Occipital lobe (tissue), 2 donors: Measurements from ENCODE around the gene DERL2. TPM values are rescaled to one million over a fixed set of nuclear protein-coding genes. Genes with fewer than 3 reads are reported as not detected.
A peak's percentile ranks its signal among the peaks of the same experiment; 100 is the strongest.

Experiments
- DNase-seq: peaks from one replicate; lab custom pipeline; 2025; lab: John Stamatoyannopoulos, UW
- total RNA-seq: library from RNA; depleted of rRNA; stranded (reverse); fragments of >200 nt; gene quantifications from one replicate; pipeline ENCODE4 v1.2.3, GENCODE V29; 2014

The DERL2 gene
- total RNA-seq, 1 donor from 2014 or later: 56.3 TPM

DNA sequence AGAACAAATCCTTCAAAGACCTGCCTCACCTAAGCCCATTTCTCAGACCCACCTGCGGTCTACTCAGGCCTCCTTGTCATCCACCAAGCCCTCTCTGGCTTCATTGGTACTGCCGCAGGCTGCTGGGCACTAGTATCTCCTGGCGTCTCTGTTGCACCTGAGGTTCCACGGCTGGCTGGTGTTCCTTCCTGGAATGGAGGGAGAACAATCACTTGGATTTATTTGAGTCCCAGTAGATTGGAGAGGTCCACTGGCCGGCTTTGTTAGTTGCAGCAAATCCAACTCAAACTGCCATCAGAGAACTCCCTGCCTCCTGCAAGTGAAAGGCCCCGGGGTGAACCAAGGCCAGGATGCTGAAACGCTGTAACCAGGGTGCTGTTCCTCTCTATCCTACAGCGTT lies 15.7 kb upstream of the DERL2 start:
- no peak for DNase-seq

DNA sequence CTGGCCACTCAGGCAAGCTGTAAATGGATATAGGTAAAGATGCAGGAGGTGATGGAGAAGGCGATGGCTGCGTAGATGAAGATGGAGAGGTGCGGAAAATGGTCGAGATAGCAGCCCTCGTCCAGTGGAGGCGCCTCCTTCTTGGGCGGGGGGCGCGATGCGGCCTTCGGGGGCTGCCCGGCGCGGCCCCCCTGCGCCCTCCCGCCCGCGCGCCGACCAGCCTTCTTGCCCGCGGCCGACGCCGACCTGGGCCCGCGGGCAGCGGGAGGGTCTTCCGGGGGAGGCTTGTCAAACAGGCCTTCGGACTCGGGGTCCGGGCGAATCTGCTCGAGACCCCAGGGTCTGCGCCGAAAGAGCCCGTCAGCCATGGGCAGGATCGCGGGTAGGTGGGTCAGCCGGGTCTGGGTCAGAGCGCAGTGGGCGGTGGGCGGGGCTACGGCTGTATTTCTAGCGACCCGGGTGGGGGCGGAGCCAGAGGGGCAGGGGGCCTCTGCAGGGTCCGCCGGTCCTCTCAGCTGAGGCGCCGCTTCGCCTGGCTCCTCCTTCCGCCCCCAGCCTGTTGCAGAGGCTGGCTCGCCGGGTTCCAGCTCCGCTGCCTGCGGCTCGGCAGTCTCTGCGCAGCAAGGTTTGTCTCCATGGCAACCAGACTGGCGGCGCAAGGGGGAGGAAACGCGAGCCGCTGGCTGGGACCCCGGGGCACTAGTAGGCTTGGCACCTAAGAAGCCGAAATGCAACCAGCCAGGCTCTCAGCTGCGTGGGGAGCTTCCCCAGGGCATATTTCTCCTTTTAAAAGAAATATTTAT lies 14.8 kb upstream of the DERL2 start:
- peak; percentile 88 for DNase-seq

DNA sequence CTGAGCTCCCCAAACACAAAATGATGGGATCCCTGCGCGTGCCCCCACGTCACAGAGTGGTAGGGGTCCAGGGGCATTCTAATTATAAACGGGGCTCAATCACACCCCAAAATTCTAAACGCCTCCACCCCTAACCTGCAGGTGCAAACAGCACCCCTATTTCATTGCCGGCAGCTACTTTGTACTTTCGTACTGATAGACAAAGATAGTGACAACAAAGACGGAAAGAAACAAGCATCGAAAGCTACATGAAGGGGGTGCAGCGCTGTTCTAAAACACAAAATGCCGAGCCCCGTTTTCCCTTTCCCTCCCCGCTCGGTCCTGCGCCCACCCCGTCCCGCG lies 14.2 kb upstream of the DERL2 start:
- DNase-seq: no peak

DNA sequence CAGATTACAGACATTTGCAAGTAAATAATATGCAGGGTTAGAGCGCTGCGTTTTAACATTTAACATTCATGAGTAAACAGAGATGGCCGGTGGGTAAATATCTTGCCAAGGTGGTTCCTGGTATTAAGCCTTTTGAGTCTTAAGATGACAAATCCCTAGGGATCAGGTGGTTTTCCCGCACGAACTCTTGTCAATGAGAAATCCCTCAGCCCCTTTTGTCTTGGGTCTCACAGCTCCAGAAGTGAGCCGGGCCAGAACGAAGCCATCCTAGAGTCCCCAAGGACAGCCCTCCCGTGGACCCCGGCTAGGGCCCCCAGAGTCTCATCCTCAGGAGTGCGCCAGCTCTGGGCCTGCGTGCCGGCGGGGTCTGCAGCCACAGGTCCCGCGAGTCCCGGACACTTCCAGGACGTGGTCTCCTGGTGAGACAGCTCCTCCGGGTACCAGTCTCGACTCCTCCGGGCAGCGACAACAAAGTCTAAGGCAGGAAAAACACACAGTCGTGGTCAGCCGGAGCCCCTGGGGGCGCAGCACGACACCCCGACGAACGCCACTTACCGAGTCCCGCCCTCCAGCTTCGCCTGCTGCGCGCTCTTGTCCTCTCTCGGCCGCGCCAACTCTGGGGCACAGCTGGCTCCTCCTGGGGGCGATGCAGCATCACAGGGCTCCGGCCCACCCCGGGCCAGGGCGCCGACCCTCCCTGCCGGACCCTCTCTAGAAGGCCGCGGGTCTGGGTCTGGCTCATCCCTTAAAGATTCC lies 13.7 kb upstream of the DERL2 start:
- DNase-seq: peak; percentile 28

DNA sequence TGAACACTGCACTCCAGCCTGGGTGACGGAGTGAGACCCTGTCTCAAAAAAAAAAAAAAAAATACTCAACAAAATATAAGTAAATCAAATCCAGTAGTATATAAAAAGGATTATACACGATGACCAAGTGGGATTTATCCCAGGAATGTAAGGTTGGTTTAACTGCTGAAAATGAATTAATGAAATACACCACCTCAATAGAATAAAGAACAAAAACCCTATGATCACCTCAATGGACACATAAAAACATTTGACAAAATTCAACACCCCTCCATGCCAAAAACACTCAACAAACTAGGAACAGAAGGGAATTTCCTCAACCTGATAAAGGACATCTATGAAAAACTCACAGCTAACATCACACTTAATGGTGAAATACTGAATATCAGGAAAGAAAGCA lies 7.0 kb upstream of the DERL2 start:
- no peak for DNase-seq

DNA sequence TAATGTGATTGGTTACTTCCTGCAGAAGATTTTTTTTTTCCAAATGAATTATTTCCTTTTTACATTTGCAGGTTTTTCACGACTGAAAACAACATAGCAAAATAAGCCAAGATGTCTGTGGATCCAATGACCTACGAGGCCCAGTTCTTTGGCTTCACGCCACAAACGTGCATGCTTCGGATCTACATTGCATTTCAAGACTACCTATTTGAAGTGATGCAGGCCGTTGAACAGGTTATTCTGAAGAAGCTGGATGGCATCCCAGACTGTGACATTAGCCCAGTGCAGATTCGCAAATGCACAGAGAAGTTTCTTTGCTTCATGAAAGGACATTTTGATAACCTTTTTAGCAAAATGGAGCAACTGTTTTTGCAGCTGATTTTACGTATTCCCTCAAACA lies 2.8 kb upstream of the DERL2 start:
- DNase-seq: no peak

DNA sequence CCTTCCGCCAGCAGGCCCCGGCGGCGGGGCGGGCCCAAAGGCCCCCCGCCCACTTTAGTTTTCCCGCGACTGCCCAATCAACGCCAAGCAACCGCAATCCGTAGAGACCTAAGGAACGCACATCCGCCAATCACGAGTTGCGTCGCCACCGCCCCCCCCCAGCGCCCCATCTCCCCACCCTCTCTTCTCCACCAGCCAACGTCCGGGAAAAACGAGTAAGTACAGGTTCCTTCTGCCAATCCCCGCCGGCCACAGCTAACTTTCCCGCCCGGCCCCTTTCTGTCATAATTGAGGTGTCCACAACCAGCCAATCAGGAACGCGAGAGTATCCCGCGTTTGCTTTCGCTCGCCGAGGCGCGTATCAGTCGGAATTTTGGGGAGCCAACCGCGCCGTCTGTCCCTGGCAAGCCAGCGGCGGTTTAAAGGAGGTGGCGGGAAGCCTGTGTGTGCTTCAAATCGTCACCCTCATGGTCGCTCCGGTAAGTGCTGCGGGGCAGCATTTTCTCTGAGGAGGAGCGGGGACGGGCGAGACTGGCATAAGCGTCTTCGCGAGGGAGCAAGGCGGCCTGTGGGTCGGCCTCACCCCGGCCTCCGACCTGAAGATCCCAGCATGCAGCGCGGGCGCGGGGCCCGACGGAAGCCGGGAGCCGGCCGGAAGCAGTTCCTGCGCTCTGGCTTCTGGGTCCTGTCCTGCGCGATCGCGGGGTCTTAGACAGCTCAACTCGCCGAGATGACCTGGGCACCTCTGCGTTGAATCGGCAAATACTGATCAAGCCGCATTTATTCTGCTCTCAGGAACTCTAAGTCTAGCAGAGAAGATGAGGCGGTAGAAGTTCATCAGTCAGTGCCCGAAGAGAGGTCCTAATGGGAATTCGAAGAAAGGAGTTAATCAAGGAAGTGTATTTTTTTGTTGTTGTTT lies 487 bp upstream of the DERL2 start, which contains the start of gene MIS12:
Gene MIS12 (plus strand): TSS at position 361 of the 919 bp plus-strand sequence. CDS start 2,297 bp downstream, outside the sequence.
- peak; percentile 99 for DNase-seq

DNA sequence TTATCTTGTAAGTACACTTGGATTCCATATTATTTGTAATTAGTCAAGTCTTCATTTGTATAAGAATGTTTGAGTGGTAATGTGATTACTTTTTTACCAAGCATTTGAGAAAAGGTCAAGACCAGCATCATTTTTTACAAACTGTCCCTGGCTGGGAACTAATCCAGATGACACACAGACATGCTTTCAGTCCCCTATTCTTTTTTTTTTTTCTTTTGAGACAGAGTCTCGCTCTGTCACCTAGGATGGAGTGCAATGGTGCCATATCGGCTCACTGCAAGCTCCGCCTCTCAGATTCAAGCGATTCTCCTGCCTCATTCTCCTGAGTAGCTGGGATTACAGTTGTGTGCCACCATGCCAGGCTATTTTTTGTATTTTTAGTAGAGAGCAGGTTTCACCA lies 4.5 kb downstream of the DERL2 start:
- no peak for DNase-seq

DNA sequence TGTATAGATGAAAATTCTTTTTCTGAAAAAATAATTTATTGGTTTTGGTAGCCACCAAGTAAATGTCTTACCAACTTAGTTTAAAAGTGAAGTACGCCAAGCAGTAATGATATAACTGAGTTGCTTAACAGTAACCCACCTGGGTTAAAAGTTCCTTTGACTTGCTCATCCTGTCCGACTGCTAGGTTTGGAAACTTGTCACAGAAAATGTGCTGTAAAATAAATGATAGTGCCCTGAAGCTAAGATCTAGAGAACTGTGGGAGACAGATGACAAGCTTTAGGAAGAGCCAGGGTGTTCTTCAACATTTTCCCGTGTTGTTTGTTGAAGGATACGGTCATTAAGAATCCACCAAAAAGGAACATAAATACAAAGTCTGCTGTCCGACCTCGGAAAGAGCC lies 5.0 kb downstream of the DERL2 start:
- no peak for DNase-seq

DNA sequence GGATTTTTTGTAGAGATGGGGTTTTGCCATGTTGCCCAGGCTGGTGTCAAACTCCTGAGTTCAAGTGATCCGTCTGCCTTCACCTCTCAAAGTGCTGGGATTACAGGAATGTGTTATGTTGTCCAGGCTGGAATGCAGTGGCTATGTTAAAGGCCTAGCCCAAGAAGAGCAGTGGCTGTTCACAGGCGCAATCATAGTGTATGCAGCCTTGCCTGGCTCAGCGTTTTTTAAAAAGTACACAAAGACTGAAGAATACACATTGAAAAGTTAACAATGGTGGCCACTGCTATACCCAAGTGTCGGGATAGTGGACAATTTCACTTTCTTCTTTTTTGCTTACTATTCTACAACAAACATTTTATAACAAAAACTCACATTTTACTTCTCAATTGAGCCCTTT lies 7.0 kb downstream of the DERL2 start:
- DNase-seq: no peak

DNA sequence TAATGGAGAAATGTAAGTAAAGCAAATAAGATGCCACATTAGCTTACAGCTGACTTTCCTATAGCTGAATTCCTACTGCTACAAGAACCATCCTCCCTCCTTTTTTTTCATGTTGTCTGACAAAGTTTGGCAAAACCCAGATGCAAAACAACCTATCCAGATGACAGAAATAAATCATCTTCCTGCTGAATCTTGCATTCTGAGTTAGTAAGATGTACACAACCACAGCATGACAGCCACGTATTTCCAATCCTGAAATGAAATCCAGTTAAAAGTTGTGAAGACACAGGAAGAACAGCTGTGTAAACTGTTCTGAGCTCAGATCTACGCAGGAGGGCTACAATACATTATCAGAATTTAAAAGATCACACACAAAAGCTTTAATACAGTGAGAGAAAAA lies 12.1 kb downstream of the DERL2 start:
- no peak for DNase-seq

DNA sequence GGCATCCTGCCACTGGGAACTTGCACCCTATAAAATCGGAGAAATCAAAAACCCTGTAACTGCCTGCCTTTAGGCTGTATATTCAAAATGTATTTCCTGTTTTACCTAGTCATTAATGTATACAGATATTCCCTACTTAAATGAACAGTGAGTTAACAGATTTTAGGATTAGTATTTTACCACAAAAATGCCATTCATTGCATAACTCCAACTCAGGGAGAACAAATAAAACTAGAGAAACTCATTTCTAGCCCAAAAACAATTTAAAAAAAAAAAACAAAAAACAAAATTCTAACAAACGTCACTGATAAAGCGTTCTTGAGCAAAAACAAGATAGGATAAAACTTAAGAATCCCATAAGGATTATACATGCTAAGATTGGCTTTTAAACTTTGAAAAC lies 13.5 kb downstream of the DERL2 start:
- no peak for DNase-seq

DNA sequence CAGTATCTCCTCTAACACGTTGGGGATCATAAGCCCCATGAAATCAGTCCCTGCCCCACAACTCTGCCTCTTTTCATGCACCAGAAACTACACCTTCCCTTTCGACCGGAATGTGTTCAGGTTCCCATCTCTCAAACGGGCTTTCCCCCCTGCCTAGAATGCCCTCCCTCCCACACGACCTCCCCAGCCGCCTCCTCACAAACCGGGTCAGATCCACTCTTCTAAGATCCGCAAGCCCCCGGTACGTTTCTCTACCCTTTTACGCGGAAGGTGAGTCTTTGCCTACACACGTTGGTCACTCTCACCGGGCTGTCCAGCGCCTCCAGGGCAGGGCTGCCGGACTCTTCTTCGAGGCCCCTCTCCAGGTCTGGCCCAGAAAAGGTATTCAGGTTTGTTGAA lies 17.9 kb downstream of the DERL2 start:
- DNase-seq: no peak

DNA sequence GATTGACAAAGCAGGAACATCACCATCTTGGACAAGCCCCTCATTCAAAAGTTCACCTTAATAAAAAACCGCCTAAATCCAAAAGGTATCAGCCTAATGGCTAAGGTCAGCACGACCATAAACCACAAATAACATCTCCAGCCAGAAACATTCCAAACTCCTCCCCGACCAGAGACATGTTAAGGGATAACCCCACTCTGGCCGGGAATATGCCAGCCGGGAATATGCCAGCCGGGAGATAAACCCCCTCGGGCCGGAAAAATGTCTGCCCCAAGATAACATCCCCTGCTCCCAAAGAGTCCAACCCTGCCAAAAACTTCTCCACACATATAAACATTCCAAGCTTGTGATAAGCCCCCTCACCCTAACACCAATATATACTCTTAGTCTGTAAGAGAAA lies 18.6 kb downstream of the DERL2 start:
- no peak for DNase-seq

DNA sequence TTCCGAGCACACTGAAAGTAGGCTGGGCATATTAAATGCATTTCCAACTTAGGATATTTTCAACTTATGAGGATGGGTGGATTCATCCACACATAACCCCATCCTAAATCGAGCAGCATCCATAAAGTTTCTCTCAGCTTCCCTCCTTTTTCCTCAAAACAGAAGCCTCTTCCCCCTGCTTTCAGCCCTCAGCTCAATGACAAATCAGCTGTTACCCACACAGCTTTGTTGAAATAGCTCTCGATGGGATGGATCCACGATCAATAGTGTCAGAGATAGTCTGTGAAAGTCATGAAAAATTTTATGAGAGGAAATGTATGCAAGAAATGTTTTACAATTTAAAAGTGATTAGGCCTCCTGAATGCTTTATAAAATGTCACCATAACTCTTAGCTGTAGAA lies 19.7 kb downstream of the DERL2 start:
- no peak for DNase-seq

DNA sequence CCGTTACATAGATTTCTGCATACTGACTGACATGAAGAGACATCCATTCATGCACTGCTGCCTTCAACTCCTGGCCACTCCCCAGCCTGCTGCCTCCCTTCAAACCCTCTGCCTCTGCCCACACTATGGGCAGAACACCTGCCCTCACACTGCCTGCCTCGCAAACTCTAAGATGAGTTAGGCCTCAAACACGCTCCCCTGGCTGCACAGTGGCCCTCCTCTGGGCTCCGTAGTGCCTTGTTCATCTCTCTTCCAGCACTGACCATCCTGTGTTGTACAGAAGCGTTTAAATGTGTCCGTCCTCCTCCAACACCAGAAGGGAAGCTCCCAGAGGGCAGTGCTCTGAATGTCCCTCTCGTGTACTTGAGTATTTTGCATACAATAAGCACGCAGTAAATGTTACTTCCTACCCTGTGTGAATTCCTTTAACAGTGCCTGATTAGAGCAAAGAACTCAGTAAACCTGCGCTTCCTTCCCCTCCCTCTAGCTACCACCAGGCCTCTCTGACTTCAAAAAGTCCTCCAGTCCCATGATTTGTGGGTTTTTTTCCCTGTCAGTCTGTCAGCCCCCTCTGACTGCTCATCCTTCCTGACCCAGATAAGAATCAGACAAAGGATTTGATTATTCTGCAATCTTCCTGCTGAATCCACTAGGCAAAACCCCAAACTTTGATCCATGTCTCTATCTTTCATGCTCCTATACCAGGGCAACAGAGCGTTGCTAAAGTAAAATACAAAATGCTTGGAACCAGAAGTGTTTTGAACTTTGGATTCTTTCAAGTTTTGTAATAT lies 21.1 kb downstream of the DERL2 start:
- DNase-seq: no peak

DNA sequence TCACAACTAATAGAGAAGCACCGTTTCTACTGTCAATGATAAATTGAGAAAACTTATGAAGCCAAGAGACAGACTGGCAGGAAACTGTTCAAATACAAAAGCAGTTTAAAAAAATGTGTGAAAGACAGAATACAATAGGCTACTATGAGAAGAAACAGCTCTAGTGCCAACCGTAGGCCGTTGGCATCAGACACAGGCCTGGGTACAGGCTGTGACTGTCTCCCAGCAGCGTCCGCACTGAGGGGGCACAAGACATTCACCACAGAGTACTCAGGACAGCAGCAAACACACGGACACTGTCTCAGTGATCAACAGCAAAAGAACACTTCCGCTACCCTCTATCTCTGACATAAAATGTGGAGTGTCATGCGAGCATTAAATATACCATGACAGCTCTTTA lies 39.2 kb downstream of the DERL2 start:
- peak; percentile 72 for DNase-seq

DNA sequence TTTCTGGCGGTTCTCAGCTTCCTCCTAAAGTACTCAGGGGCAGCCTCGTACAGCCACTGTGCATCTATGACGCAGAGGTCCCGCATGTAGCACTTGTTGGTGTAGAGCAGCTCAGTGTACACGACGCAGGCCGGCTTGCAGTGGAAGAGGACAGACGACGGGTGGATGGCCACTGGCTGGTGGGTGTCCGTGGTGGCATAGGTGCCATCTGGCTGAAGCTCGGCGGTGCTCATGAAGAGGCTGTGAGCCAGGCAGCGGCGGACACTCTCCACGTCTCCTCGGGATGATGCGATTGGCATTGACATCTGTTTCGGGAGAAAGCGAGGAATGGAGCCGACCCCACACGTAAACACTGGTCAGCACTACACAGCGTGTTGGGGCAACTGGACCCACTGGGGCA lies 41.8 kb downstream of the DERL2 start:
- DNase-seq: no peak

DNA sequence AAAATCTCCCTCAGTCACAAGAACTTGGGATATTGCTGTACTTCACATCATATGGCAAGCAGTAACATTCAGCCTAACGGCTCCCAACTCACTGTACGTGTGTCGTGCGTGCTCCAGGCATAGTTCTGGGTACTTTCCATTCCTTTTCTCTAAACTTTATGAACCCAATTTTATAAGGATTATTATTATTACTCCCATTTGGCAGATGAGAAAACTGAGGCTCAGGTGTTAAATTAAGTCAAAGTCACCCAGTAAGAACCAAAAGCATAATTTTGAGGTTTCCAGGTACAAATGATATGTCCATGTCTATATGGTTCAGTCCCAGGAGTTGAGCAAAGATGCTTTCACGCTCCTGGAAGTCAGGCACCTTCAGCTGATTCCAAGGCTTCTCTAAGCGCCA lies 42.2 kb downstream of the DERL2 start:
- DNase-seq: no peak

DNA sequence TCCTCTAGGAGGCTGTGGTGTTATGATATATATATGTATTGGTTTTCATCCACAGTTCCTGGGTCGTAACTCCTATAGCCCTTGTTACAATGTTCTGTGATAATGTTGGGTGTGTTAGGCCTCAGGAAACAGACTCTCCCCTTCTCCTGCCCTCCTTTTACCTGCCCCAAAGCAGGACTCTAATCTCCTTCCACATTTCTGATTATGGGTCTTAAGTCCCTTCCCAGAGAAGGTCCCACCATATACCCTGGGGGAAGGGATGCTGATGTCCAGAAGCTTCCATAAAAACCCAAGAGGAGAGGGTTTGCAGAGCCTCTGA lies 46.6 kb downstream of the DERL2 start:
- DNase-seq: no peak

DNA sequence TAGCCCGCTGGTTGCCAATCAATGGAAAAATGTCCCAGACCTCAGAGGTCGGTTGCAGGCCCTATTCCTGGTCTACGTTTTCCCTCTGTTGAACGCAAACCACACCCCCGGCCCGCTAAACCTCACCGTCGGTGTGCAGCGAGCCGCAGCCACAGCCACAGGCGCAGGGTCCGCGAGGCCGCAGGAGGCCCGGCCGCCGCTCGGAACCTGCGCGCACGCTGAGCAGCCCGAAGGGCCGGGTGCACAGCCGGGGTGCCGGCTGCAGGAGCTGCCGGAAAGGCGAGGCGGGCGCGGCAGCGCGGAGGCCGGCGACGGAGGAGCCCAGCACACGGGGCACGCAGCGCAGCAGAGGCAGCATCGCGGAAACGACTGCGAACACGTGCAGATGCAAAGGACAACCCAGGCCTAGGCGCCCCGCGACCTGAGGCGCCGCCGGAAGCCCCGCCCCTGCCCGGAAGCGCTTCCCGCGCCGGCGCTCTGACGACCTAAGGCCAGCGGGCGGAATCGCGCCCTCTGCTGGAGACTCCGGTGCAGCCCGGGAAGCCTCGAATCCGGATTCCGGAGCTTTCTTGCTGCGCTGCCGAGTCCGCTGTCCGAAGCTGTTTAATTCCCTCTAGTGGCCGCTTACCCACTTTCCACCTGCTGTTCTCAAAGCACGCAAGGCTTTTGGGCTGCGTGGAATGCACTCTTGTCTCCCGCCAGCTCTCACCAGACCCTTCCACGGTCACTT lies 47.1 kb downstream of the DERL2 start, which contains the start of gene C1QBP:
Gene C1QBP (minus strand): TSS at position 440 of the 730 bp plus-strand sequence. CDS start 82 bp downstream, at position 358.
- peak; percentile 81 for DNase-seq
